ENCODE results near the gene FNDC8. TPM values are rescaled to one million over a fixed set of nuclear protein-coding genes. Genes with fewer than 3 reads are reported as not detected.
"Not testable (repeated sequence)": the region's sequence is repeated elsewhere in the genome, so short reads cannot be mapped to it uniquely, and the experiment has no call there.

FNDC8 gene
- polyA plus RNA-seq, 1 donor = not detected

GRCh38 chr17:35172321-35172720 is 50.9 kb downstream of the FNDC8 start:
- not testable (repeated sequence) for DNase-seq

- no peak for DNase-seq
These were observed 53.5 kb downstream of the FNDC8 start for GRCh38 chr17:35174835-35175334.

- DNase-seq = no peak
These were observed 54.4 kb downstream of the FNDC8 start for GRCh38 chr17:35175638-35176415.

- DNase-seq = no peak
These were observed 55.5 kb downstream of the FNDC8 start for GRCh38 chr17:35176897-35177296.

GRCh38 chr17:35179379-35179778 is 58.0 kb downstream of the FNDC8 start:
- not testable (repeated sequence) for DNase-seq

Other genes with a start within 250 kb of the FNDC8 start
- 1.7 TPM for gene CCT6B, start 160.2 kb upstream of the FNDC8 start, polyA plus RNA-seq (ENCODE audit: insufficient read length)
- 11.3 TPM for gene ZNF830, start 160.1 kb upstream of the FNDC8 start, polyA plus RNA-seq (ENCODE audit: insufficient read length)
- 22.6 TPM for gene LIG3, start 141.1 kb upstream of the FNDC8 start, polyA plus RNA-seq (ENCODE audit: insufficient read length)
- gene RFFL, start 57.9 kb upstream of the FNDC8 start, polyA plus RNA-seq (ENCODE audit: insufficient read length) = 9.9 TPM
- gene RAD51D, start 1.8 kb upstream of the FNDC8 start, polyA plus RNA-seq (ENCODE audit: insufficient read length) = 6.4 TPM
- gene NLE1, start 20.7 kb downstream of the FNDC8 start, polyA plus RNA-seq (ENCODE audit: insufficient read length) = 16.8 TPM
- gene UNC45B, start 26.2 kb downstream of the FNDC8 start, polyA plus RNA-seq (ENCODE audit: insufficient read length) = 250 TPM
- gene SLC35G3, start 72.8 kb downstream of the FNDC8 start, polyA plus RNA-seq (ENCODE audit: insufficient read length) = 0.56 TPM
- 5.4 TPM for gene SLFN5, start 121.5 kb downstream of the FNDC8 start, polyA plus RNA-seq (ENCODE audit: insufficient read length)

Measured in hindlimb muscle (tissue), 1 donor.